Mesangial cell (primary cell): Measurements from ENCODE around the gene ZNF436. TPM values are rescaled to one million over a fixed set of nuclear protein-coding genes. Genes with fewer than 3 reads are reported as not detected.

ENCODE experiments used
- total RNA-seq: library from RNA; depleted of rRNA; stranded (reverse); fragments of >200 nt; gene quantifications from 2 replicates; pipeline ENCODE4 v1.2.3, GENCODE V29; 2015

ZNF436 gene
- 4.9 and 11.2 TPM in 2 replicates for total RNA-seq

DNA sequence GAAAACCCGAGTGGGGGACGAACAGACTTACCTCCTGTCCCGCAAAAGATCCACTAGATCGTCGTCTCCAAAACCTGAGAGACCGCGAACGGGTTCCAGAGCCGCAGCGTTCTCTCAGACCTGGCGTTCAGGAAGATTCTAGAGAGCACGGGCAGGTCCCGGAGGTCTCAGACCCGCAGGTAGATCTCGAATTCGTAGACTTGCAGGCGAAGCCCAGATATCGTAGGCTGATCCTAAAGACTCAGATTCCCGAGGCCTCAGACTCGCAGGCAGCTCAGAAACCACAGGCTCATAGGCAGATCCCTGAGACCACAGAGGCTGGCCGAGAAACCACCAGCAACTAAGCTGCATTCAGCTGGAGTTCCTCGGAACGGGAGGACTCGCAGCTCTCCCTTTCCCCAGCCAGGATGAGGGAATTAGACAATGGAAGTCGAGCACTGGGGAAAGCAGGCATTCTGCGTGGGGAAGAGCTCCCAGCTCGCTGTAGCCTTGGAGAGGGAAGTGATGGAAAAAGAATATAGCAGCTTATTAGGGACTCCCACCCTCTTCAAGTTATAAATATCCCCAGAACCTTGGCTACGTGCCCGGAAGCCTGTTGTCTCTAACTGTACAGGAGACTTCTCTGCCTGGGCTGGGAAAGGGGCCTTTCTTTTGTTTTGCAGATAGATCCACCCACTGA, at the start of gene ZNF436:
Gene ZNF436, minus strand, starts transcription at position 502 of the 679 bp plus-strand sequence. CDS start 1,831 bp downstream, outside the sequence.

DNA sequence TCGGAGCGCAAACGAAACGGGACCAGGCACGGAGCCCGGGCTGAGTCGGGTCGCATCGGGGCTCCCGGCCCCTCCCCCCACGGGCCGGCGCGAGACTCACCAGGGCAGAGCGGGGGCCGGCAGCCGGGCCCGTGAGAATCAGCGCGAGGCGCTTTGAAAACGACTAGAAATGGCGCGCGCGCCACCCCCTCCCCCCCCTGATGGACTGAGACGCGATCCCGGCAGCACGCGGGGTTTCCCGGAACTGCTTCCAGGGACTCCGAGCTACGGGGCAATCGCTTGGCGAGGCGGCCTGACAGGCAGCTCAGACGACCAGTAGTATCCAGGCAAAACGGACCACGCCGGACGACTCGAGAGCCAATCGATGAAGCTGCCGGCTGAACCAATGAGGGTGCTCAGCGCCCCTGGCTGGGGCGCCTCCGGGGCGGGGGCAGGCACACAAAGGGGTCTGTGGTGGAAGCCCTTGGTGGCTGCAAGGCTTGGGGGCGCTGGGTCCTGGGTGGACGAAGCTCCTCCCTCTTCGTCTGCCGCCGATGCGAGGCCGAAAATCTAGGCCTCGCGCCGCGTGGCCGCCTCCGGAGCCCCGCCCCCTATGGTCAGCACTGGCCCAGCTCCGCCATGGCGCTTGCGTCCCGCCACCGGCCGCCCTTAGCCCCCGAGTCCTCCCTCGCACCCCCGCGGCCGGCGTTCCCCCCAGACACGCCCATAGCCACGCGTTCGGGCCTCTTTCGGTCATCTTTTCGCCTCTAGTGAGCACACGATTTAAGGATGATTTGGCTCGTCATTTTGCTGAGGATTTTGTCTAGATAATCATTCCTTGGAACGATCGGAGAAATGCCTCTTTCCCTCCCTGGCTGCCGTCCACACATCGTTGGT, 25.3 kb downstream of the ZNF436 start, which contains the start of gene HNRNPR:
Gene HNRNPR, minus strand, starts transcription at position 174 of the 876 bp plus-strand sequence. CDS start 3,276 bp downstream, outside the sequence.

Other genes with a start within 250 kb of the ZNF436 start
- 20.9 and 22.8 TPM in 2 replicates for gene LUZP1, start 201.0 kb downstream of the ZNF436 start, total RNA-seq
- under 0.01 and 0.65 TPM in 2 replicates for gene HTR1D, start 152.3 kb downstream of the ZNF436 start, total RNA-seq
- 39.2 and 60.5 TPM in 2 replicates for gene HNRNPR, start 25.6 kb downstream of the ZNF436 start, total RNA-seq
- 2.6 and 4.8 TPM in 2 replicates for gene TCEA3, start 54.9 kb upstream of the ZNF436 start, total RNA-seq
- gene ASAP3, start 114.3 kb upstream of the ZNF436 start, total RNA-seq = 6.8 and 14.5 TPM in 2 replicates
- 0.51 and 3.6 TPM in 2 replicates for gene E2F2, start 161.4 kb upstream of the ZNF436 start, total RNA-seq
- 156 and 186 TPM in 2 replicates for gene ID3, start 189.7 kb upstream of the ZNF436 start, total RNA-seq